ENCODE results near the gene RAF1.

Gene RAF1

GRCh38 chr3:12591456-12591855 is 72.5 kb downstream of the RAF1 start:
- no peak for DNase-seq (ENCODE audit: low spot score)

DNA sequence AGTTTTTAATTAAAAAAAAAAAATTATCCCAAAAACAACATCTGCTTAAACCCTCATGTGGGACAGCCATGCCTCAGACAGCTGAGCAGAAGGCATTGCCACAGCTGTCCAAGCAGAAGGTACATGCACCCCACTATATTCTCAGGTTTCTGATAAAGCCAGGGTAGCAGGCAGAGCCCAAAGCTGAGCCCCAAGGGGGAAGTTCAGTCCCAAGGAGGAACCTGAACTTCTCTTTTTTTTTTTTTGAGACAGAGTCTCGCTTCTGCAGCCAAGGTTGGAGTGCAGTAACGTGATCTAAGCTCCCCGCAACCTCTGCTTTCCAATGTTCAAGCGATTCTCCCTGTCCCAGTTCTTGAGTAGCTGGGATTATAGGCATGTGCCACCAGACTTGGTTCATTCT is 73.8 kb downstream of the RAF1 start:
- no peak for DNase-seq (ENCODE audit: low spot score)

GRCh38 chr3:12588039-12589009 is 75.6 kb downstream of the RAF1 start:
- DNase-seq (ENCODE audit: low spot score), result peak; percentile 8

- no peak for DNase-seq (ENCODE audit: low spot score)
Observed at GRCh38 chr3:12586403-12586802, 77.5 kb downstream of the RAF1 start.

DNA sequence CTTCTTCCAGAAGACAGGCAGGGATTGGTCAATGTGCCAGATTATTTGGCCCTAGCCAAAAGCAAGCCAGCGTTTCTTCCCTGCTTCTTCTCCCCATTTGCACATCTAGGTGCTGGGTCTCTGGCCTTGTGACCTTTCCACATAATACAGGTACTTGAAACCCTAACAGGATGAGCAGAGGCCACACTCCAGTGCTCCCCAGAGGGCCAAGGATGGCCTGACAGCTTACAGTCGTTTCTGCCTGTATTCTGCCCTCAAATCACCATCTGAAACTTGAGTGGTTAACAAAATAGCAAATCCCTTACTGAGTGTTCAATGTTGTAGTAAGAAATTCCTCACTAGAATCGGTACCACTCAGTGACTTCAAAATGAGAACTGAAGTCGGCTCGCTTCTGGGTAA is 77.9 kb downstream of the RAF1 start:
- DNase-seq (ENCODE audit: low spot score), result no peak

DNA sequence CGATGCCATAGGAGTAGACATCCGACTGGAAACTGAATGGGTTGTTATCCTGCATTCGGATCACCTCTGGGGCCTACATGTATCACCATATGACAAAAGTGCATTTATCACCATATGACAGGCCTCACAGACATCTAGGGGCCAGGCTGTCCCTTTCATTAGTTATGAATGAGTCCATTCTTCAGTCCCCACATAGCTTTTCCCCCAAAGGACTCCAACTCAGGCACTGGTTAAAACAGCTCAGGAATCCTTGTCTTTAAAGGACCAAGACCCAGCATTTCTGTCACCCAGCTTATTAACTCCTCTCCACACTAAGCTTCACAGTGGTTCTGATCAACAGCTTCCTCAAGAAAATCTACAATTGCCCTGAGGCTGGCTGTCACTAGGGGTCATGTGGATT is 78.7 kb downstream of the RAF1 start:
- no peak for DNase-seq (ENCODE audit: low spot score)

- no peak for DNase-seq (ENCODE audit: low spot score)
Observed at GRCh38 chr3:12584083-12584482, 79.8 kb downstream of the RAF1 start.

DNA sequence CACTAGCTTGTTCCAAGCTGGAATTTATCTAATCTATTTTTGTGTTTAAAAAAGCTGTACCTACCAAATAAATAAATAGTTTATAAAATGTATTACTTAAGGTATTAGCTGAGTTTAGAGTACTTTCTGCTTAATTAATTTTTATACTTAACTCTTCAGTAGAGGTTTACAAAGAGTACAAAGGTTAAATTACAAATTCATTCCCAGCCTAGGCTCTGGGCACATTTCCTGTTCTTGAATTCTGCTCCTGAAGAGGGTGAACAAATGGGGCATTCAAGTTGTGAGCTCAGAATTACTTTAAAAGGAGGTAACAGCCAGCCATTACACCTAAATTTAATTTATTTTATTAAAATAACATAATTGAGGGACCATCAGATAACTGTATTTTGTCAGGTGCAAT is 80.6 kb downstream of the RAF1 start:
- no peak for DNase-seq (ENCODE audit: low spot score)

- DNase-seq (ENCODE audit: low spot score), result no peak
Observed at GRCh38 chr3:12582730-12583129, 81.2 kb downstream of the RAF1 start.

DNA sequence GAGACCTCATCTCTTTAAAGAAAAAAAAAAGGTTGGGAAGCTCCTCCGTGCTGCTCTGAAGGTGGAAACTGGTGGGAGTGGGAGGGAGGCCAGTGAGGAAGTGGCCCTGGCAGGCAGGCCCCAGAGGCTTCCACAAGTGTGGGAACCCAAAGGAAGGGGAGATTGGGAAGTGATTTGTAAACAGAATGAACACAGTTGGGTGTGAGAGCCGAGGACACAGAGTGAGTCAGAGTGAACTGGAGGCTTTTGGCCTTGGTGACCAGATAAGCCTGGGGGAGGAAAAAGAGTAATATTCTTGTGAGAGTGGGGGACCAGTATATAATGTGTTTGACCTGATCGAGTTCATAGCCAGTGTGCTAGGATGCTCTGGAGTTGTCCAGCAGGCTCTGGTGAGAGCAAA is 84.0 kb downstream of the RAF1 start:
- DNase-seq (ENCODE audit: low spot score), result no peak

GRCh38 chr3:12579456-12579855 is 84.5 kb downstream of the RAF1 start:
- DNase-seq (ENCODE audit: low spot score), result no peak

- DNase-seq (ENCODE audit: low spot score), result no peak
Observed at GRCh38 chr3:12578742-12579141, 85.2 kb downstream of the RAF1 start.

GRCh38 chr3:12577379-12577778 is 86.5 kb downstream of the RAF1 start:
- no peak for DNase-seq (ENCODE audit: low spot score)

- DNase-seq (ENCODE audit: low spot score), result no peak
Observed at GRCh38 chr3:12574661-12575060, 89.3 kb downstream of the RAF1 start.

GRCh38 chr3:12574131-12574530 is 89.8 kb downstream of the RAF1 start:
- DNase-seq (ENCODE audit: low spot score), result no peak

GRCh38 chr3:12571986-12572385 is 91.9 kb downstream of the RAF1 start:
- DNase-seq (ENCODE audit: low spot score), result no peak

DNA sequence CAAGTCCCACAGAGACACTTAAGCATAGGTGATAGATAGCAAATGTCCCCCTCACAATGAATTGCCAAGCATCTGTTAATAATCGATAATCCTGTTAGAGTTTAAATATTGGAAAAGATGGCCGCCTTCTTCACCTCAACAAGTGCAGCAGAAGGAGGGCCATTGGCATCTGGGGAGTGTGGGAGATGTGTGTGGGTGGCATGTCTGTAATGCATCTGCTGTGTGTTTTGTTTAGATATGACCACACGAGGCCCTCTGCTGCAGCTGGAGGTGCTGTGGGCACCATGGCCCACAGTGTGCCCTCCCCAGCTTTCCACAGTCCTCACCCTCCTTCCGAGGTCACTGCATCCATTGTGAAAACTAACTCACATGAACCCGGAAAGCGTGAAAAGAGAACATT is 94.1 kb downstream of the RAF1 start:
- DNase-seq (ENCODE audit: low spot score), result no peak

DNA sequence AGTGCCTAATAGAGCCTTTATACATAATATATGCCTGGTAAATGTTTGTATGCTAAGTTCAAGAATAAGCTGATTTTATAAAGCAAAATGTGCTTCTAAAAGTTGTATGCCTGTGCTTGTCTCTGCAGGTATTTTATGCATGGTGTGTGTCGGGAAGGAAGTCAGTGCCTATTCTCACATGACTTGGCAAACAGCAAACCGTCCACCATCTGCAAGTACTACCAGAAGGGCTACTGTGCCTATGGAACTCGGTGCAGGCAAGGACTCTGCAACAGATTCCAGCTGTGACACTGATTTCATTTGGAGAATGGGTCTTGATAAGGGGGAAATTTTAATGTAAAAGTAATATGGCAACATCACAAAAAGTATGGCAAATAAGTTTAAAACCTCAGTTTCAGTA is 95.2 kb downstream of the RAF1 start:
- no peak for DNase-seq (ENCODE audit: low spot score)

GRCh38 chr3:12566976-12567375 is 96.9 kb downstream of the RAF1 start:
- no peak for DNase-seq (ENCODE audit: low spot score)

- no peak for DNase-seq (ENCODE audit: low spot score)
Observed at GRCh38 chr3:12562451-12562850, 101.5 kb downstream of the RAF1 start.

GRCh38 chr3:12561397-12561796 is 102.5 kb downstream of the RAF1 start:
- DNase-seq (ENCODE audit: low spot score), result no peak

- DNase-seq (ENCODE audit: low spot score), result no peak
Observed at GRCh38 chr3:12560505-12561190, 103.3 kb downstream of the RAF1 start.

- DNase-seq (ENCODE audit: low spot score), result no peak
Observed at GRCh38 chr3:12559520-12559919, 104.4 kb downstream of the RAF1 start.
